Esophagus muscularis mucosa (tissue), 3 donors: ENCODE data around the gene PEX26.

Experiments
- POLR2A ChIP-seq: fragments of 450-650 bp; IDR thresholded peaks from one replicate; pipeline ENCODE4 v1.6.1; 2017; ENCODE audit warnings: antibody characterized with exemption, moderate library complexity, mild to moderate bottlenecking, low read depth
- POLR2AphosphoS5 ChIP-seq, 2 donors: sonication (generic); formaldehyde crosslinking; IDR thresholded peaks; one replicate each; pipeline ENCODE4 v1.6.1; 2017; ENCODE audit warnings: antibody characterized with exemption in 2 of 2
- TF ChIP-seq, protein P1 (sequence below), 3 experiments: fragments of 200-600 bp in 2 of 3; fragments of 450-650 bp in 1 of 3; sonication (generic) in 2 of 3; IDR thresholded peaks; one replicate each; pipeline ENCODE4 v1.5.1; 2017 to 2019; ENCODE audit warnings: antibody characterized with exemption in 3 of 3, mild to moderate bottlenecking in 2 of 3, moderate library complexity in 1 of 3

DNA sequence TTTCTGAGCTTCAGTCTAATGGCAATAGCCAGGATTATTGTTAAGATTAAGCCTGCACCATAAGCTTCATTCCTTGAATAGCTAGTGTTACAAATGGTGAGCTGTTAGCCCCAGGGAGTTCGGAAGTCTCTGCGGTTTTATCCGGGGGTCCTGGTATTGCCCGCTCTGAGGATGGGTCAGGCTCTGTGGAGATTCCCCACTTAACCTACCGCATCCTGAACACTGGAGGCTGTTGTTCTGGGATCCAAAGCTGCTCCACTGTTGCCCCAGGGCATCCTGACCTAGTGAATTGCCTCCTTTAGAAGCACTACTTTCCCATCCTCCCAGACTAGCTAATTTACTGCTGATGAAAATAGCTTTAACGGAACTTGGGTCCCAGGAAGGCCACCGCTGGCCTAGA, 14.5 kb upstream of the PEX26 start:
- no peak for TF ChIP-seq POLR2AphosphoS5 (IDR thresholded peaks at IDR 0.05)
- TF ChIP-seq, protein P1, sequence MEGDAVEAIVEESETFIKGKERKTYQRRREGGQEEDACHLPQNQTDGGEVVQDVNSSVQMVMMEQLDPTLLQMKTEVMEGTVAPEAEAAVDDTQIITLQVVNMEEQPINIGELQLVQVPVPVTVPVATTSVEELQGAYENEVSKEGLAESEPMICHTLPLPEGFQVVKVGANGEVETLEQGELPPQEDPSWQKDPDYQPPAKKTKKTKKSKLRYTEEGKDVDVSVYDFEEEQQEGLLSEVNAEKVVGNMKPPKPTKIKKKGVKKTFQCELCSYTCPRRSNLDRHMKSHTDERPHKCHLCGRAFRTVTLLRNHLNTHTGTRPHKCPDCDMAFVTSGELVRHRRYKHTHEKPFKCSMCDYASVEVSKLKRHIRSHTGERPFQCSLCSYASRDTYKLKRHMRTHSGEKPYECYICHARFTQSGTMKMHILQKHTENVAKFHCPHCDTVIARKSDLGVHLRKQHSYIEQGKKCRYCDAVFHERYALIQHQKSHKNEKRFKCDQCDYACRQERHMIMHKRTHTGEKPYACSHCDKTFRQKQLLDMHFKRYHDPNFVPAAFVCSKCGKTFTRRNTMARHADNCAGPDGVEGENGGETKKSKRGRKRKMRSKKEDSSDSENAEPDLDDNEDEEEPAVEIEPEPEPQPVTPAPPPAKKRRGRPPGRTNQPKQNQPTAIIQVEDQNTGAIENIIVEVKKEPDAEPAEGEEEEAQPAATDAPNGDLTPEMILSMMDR (IDR thresholded peaks at IDR 0.05), result no peak
- no peak for TF ChIP-seq POLR2A
